ENCODE measurements around the gene ALDH1B1.

ALDH1B1 gene

DNA sequence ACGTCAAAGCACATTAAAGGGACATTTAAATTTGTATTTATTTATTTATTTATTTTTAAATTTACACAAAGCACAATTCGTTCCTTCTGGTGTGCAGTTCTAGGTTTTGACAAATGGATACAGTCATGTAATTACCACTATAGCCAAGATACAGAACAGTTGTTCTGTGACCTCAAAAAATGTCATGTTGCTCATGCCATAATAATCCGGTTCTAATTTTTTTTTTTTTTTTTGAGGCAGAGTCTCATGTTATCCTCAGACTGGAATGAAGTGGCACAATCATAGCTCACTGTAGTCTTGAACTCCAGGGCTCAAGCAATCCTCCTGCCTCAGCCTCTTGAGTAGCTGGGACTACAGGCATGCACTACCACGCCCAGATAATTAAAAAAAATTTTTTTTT lies 24.0 kb downstream of the ALDH1B1 start:
- no peak for DNase-seq (ENCODE audit: low read depth)

- DNase-seq (ENCODE audit: low read depth), result no peak
Observed at GRCh38 chr9:38417003-38417945, 24.8 kb downstream of the ALDH1B1 start.

- no peak for DNase-seq (ENCODE audit: low read depth)
Observed at GRCh38 chr9:38418366-38418765, 25.9 kb downstream of the ALDH1B1 start.

- DNase-seq (ENCODE audit: low read depth), result no peak
Observed at GRCh38 chr9:38419181-38419580, 26.7 kb downstream of the ALDH1B1 start.

DNA sequence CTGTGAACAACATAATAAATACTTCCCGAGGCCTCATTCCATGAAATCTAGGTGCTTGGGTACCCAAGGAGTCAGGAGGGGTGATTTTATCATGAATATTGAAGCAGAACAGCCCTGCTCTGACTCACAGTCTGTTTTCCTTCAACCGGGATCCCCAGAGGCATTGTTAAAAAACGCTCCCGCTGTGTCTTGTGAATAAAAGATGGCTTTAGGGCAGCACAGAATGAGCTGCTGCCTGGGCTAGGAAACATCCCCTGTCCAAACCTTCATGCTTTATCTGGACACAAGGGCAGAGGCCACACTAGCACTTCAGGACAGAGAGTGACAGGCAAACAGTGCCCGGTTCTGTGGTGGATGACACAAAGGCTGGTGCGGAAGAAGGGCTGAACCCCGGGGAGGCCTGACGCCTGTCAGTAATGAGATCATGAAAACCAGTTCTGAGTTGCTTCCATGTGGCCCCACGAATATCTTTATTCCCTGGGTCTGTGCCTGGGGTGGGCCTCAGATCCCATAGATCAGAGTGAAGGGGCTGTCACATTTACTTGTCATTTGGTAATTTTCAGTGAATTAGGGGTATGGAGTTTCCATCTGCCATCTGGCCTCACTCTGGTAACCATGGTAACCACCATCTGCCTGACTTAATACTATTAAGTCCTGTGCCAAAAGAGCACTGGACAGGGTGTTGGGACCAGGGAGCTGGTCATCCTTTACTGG lies 29.2 kb downstream of the ALDH1B1 start:
- peak; percentile 31 for DNase-seq (ENCODE audit: low read depth)

DNA sequence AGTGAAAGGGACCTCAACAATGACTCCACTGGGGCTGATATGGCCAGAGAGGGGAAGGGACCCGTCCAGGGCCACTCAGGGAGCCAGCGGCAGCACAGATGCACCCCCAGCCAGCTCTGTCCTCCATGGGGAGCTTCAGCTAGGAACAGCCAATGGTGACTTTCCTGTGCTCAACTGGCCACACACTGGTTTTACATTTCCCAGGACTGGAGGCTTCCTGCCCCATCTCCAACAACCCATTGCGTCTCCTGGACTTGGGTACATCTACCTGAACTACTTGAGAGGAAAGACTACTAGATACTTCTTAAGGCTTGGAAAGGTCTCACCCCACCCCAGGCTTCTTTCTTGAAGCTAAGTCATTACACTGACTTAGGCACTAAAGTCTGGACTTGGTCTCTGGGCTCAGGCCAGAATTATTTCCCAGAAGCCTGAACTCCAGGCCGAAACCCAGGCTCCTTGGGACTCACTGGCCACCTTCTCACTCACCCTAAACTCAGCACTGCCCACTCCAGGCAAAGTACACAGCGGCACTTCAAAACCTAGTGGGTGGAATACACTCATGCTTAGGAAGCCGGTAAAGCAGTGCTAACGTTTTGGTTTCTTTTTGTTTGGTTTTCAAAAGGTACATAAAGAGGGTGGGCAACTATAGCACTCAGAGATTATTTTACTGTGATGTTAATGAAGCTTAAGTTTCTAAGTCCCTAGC lies 30.2 kb downstream of the ALDH1B1 start:
- no peak for DNase-seq (ENCODE audit: low read depth)

GRCh38 chr9:38423273-38423972 lies 30.9 kb downstream of the ALDH1B1 start:
- no peak for DNase-seq (ENCODE audit: low read depth)

GRCh38 chr9:38423973-38424843 lies 31.7 kb downstream of the ALDH1B1 start, which contains the start of gene IGFBPL1:
IGFBPL1 (minus strand) TSS chr9:38424454; CDS start chr9:38424424, 30 bp downstream.
- no peak for DNase-seq (ENCODE audit: low read depth)

- DNase-seq (ENCODE audit: low read depth), result no peak
Observed at GRCh38 chr9:38424918-38425317, 32.4 kb downstream of the ALDH1B1 start.

GRCh38 chr9:38428062-38428461 lies 35.6 kb downstream of the ALDH1B1 start:
- no peak for DNase-seq (ENCODE audit: low read depth)

- DNase-seq (ENCODE audit: low read depth), result no peak
Observed at GRCh38 chr9:38431116-38431515, 38.6 kb downstream of the ALDH1B1 start.

DNA sequence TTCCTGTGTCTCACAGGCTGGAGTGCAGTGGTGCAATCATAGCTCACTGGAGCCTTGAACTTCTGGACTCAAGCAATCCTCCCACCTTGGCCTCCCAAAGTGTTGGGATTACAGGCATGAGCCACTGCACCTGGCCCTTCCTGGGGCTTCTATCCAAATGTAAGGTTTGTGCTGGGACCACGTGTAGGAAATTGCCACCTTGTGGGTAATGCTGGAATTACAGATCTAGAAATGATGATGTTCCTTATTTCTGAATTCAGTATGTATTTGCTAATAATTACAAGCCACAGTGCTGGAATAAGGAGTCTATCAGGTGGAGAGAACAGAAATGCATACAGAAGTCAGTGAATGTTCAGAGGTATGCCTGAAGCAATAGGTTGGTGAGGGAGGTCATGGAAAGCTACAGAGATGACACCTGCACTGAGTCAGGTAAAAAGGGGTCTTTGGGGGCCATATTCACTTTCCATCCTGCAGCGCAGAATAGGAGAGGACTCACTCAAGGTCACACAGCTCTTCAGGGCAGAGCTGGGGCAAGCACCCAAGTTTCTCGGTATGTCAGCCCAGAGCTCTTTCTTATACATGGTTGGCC lies 40.5 kb downstream of the ALDH1B1 start:
- peak; percentile 16 for DNase-seq (ENCODE audit: low read depth)

GRCh38 chr9:38434365-38434764 lies 41.9 kb downstream of the ALDH1B1 start:
- DNase-seq (ENCODE audit: low read depth), result no peak

- no peak for DNase-seq (ENCODE audit: low read depth)
Observed at GRCh38 chr9:38434853-38435252, 42.4 kb downstream of the ALDH1B1 start.

- no peak for DNase-seq (ENCODE audit: low read depth)
Observed at GRCh38 chr9:38435521-38435920, 43.0 kb downstream of the ALDH1B1 start.

GRCh38 chr9:38436708-38437107 lies 44.2 kb downstream of the ALDH1B1 start:
- DNase-seq (ENCODE audit: low read depth), result no peak

DNA sequence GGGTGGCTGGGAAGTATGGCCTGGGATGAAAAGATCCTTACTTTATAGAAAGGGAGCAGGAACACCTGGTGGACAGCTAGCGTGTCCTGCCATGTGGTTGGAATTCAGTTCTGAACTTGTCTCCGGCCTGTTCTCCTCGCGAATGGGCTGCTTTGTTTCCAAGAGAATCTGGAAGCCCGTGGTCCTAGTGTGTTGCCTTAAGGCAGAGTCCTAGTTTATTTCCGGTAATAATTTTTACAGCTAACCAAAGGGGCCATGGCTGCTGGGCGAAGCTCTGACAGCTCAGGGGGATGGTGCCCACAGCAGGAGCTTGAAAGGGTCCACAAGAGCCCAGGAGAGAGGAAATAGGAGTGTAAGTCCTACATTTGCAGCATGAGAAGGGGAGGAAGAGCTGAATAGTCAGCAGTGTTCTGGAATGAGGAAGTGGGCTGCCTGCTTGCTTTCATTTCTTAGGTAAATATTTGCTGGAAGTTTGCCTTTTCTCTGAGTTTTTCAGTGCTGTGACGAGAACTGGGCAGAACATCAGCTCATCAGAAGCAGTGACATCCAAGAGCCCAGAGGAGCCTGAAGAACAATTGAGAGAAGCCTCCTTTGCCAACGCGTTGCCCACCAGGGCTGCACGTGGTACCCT lies 44.8 kb downstream of the ALDH1B1 start:
- DNase-seq (ENCODE audit: low read depth), result no peak

DNA sequence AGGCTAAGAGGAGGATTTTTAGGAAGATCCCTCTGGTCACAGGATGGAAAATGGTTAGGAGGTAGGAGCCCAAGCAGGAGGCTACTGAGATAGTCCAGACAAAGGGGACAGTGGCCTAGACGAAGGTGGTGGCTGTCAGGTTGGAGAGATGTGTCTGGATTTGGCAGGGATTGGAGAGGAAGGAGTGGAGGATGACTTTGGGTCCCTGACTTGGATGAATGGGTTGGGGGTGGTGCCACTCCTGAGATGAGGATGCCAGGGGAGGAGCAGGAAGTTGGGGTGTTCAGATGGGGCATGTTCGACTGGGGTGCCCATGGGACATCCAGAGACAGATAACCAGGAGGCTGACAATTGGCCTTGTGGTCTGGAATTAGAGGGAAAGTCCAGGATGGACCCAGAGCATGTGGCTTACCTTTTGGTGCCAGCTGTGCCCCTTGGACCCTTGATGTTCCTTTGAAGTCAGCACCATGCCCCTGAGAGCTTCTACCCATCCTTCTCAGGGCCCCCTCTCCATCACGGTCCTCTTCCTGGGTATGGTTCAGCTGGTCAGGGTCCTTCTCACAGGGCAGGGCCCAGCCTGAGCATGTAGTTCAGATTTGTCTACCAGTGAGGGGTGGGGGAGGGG lies 46.9 kb downstream of the ALDH1B1 start:
- no peak for DNase-seq (ENCODE audit: low read depth)

DNA sequence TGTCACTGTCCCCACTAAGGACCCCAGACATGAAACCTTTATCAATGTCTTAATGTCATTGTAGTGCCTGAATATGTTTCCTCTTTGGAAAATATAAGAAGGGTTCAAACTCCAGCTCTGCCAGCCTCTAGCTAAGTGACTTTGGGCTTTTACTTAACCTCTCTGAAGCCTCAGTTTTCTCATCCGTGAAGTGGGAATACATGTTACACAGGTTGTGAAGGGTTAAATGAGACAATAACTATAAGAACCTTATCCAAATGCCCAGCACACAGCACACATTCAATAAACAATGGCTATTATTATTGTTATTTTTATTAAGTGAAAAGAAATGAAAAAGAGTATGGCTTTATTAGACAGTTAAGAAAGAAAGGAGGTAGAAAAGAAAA lies 47.4 kb downstream of the ALDH1B1 start:
- DNase-seq (ENCODE audit: low read depth), result no peak

- no peak for DNase-seq (ENCODE audit: low read depth)
Observed at GRCh38 chr9:38440516-38440915, 48.0 kb downstream of the ALDH1B1 start.
